SH-SY5Y (cell line): ENCODE measurements around the gene N4BP3.

Experiments used
- GATA2 ChIP-seq: IDR thresholded peaks from 2 replicates; pipeline ENCODE4 v1.6.1; 2011; ENCODE audit warnings: mild to moderate bottlenecking, low read depth, low read length
- GATA3 ChIP-seq: IDR thresholded peaks from 2 replicates; pipeline ENCODE4 v1.6.1; 2011; ENCODE audit warnings: low read depth, mild to moderate bottlenecking, low read length, moderate library complexity

The N4BP3 gene

GRCh38 chr5:178145965-178146820 is 32.9 kb downstream of the N4BP3 start:
- TF ChIP-seq GATA3 (no peak), GATA2 (no peak)

DNA sequence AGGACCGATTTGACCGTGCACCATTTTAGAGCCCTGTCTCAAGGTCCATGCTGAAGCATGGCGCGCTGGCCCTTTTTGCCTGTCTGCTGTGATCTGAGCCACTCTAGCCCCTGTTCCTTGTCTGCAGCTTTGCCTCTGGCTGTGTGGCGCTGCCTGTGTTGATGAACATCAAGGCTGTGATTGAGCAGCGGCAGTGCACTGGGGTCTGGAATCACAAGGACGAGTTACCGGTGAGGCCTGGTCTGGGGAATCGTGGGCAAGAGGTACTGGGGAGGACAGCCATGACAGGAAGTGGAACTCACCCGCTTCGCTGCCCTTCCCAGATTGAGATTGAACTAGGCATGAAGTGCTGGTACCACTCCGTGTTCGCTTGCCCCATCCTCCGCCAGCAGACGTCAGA is 34.1 kb downstream of the N4BP3 start:
- TF ChIP-seq GATA2 (no peak), GATA3 (no peak)

GRCh38 chr5:178149199-178149932 is 36.0 kb downstream of the N4BP3 start:
- TF ChIP-seq GATA3 (no peak), GATA2 (no peak)

GRCh38 chr5:178150977-178151734 is 37.8 kb downstream of the N4BP3 start:
- TF ChIP-seq GATA2 (no peak), GATA3 (no peak)

DNA sequence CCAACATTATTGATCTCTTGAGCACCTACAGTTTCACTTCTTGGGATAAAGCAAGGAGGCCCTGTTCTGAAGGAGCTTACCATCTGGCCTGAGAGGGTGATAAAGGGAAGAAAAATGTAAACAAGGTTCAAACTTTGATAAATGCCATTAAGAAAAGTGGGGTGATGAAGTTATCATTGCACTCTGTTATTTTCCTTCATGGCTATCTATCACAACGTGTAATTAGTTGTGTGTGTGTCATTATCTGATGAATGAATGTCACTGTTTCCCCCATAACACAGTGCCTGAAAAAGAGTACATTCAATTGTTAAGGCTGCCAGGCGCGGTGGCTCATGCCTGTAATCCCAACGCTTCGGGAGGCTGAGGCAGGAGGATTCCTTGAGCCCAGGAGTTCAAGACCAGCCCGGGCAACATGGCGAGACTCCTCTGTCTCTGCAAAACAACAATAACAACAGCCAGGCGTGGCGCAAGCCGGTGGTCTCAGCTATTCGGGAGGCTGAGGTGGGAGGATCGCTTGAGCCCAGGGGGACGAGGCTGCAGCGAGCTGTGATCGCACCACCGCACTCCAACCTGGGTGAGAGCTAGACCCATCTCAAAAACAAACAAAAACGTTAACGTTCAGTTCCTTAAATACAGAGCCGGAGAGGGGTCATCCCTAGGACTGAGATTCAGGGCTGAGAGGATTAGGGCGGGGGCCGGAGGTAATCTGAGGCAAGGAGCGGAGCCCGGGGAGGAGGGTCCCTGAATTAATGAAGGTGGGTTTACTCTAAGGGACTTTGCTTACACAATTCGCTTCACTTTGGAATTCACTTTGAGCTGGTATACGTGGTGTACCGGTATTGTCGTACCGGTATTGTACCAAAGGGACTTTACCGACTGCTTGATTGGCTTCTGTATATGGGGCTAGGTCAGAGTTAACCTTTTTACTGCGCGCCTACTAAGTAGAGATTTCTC is 39.4 kb downstream of the N4BP3 start:
- no peak for TF ChIP-seq GATA2
- no peak for TF ChIP-seq GATA3

DNA sequence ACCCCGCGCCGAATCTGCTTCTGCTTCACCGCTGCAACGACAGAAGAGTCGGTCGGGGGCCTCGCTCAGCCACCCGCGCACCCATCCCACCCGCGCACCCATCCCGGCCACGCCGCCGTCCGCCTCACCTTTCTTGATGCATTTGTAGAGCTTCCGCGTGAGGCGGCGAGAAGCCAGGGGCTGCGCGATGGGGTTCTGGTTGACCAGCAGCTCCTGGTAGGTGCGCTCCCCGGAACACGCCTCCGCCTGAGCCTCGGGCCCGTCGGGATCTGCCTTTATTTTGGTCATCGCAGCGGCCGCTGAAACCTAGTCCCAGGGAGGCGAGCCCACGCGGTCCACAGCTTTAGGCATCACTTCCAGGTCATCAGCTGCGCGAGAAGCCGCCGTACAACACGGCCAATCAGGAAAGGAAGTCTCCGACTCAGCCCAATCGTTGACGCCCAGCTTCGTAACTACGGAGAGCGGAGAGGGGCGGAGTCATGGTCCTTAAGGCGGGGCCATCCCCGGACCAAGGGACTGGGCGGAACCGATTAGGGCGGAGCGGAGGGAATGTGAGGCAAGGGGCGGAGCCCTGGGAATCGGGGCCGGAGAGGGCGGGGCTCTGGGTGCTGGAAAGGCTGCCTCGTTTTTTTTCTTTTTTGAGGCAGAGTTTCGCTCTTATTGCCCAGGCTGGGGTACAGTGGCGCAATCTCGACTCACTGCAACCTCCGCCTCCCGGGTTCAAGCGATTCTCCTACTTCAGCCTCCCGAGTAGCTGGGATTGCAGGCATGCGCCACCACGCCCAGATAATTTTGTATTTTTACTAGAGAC is 40.4 kb downstream of the N4BP3 start, which contains the start of gene NHP2:
NHP2 (minus strand) TSS at position 356 of the 811 bp plus-strand sequence; CDS start at position 288, 68 bp downstream.
- TF ChIP-seq GATA3 (no peak), GATA2 (no peak)

GRCh38 chr5:178155065-178155464 is 41.7 kb downstream of the N4BP3 start:
- TF ChIP-seq GATA3 (no peak), GATA2 (no peak)

GRCh38 chr5:178160176-178160575 is 46.8 kb downstream of the N4BP3 start:
- TF ChIP-seq GATA2 (no peak), GATA3 (no peak)

DNA sequence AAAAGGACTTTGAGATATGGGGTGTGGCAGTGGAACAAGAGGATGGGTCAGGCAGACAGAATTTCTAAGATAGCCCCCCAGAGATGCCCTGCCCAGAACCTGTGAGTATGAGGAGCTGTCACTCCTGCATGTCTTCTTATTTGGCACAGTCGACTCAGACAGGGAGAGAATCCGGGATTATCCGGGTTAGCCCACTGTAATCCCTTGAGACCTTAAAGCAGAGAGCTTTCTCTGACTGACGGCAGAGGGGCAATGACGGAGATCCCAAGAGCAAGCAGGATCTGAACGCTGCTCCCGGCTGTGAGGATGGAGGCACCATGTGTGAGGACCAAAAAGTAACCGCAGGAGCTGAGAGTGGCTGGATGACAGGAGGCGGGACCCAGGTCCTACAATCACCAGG is 49.1 kb downstream of the N4BP3 start:
- TF ChIP-seq GATA3 (no peak), GATA2 (no peak)

- TF ChIP-seq GATA3 (no peak), GATA2 (no peak)
These were observed 50.7 kb downstream of the N4BP3 start for GRCh38 chr5:178163772-178164735.

DNA sequence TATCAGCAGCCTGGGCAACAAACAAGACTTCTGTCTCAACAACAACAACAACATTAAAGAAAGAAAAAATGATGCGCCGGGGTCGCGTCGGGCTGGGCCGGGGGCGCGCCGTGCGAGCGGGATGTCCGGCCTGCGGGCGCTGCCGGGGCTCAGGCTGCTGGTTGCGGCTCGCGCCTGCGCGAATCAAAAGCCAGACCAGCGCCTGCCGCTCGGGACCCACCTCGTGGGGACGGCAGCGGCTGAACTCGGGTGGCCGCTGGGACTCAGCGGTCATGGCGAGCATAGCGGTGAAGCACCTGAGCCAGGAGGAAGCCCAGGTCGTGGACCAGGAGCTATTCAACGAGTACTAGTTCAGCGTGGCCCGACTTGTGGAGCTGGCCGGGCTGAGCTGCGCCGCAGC is 52.2 kb downstream of the N4BP3 start:
- TF ChIP-seq GATA2 (no peak), GATA3 (no peak)
